Measurements from ENCODE around the gene REEP5. TPM values are rescaled to one million over a fixed set of nuclear protein-coding genes. Genes with fewer than 3 reads are reported as not detected.

Gene REEP5
- total and polyA plus RNA-seq, 9 of the 15 experiments (the other 6 are each of a cell fraction or from before 2014, with no cell fraction given), result 14.7 to 102 (median 36.0) TPM

DNA sequence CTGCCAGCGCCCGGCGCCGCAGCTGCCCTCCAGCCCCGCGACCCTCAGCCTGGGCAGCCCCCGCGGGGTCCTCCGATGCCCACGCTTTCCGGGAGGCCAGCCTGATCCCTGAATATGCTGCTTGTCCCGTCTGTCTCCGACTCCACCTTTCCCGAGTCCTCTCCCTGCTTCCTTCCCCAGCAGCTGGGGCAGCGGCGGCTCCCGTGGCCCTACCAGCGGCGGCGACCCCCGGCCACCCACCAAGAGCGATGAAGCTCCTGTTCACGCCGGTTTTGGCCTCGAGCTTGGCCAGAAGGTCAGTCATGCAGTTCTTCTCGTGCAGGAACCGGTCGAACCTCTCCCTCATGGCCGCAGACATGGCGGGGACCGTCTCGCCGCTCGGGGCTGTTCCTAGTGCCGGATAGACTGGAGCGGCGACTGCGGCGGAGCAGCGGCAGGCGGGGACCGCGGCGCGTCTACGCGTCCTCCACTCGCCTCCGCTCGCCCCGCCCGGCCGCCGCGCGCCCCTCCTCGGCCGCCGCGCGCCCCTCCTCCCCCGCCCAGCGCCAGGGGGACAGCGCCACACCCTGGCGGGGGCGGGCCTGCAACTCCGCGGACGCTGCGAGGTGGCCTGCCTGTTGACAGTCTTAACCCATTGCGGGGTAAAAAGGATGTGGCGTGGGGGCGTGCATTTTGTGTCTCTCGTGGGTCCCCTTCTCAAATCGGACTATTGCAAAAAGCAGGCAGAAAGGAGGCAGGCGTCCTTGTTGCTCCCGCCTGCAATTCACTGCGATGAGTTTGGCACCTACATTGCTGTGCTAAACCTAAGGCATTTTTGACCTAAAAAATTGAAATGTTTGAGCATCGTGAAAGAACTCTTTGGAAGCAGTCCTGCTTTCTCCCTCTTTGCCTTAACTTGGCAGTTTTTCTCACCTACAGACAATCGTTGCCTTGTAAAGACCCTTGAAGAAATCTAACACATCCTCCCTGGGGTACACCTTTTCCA lies at the start of gene REEP5 (continued):
- TF ChIP-seq, protein P1, sequence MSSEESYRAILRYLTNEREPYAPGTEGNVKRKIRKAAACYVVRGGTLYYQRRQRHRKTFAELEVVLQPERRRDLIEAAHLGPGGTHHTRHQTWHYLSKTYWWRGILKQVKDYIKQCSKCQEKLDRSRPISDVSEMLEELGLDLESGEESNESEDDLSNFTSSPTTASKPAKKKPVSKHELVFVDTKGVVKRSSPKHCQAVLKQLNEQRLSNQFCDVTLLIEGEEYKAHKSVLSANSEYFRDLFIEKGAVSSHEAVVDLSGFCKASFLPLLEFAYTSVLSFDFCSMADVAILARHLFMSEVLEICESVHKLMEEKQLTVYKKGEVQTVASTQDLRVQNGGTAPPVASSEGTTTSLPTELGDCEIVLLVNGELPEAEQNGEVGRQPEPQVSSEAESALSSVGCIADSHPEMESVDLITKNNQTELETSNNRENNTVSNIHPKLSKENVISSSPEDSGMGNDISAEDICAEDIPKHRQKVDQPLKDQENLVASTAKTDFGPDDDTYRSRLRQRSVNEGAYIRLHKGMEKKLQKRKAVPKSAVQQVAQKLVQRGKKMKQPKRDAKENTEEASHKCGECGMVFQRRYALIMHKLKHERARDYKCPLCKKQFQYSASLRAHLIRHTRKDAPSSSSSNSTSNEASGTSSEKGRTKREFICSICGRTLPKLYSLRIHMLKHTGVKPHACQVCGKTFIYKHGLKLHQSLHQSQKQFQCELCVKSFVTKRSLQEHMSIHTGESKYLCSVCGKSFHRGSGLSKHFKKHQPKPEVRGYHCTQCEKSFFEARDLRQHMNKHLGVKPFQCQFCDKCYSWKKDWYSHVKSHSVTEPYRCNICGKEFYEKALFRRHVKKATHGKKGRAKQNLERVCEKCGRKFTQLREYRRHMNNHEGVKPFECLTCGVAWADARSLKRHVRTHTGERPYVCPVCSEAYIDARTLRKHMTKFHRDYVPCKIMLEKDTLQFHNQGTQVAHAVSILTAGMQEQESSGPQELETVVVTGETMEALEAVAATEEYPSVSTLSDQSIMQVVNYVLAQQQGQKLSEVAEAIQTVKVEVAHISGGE (CRISPR knock-in tag; IDR thresholded peaks at IDR 0.05), result peak in 1 of 3 experiments; percentile 70; a peak in 2 of 6 replicates
- TF ChIP-seq RBM22 (IDR thresholded peaks at IDR 0.05; ENCODE audit: low read depth, low read length, poor library complexity, severe bottlenecking) (no peak), RB1 (IDR thresholded peaks at IDR 0.05; ENCODE audit: low read depth) (peak; percentile 96), ETV5 (CRISPR knock-in tag; IDR thresholded peaks at IDR 0.05; ENCODE audit: low read depth) (no peak), PHB (CRISPR knock-in tag; IDR thresholded peaks at IDR 0.05) (no peak), MED1 (CRISPR knock-in tag; IDR thresholded peaks at IDR 0.05; ENCODE audit: borderline replicate concordance) (no peak), ZFP36 (IDR thresholded peaks at IDR 0.05; ENCODE audit: low read depth, low read length, partially characterized antibody) (no peak), SMAD3 (CRISPR knock-in tag; conservative IDR thresholded peaks at IDR 0.05) (no peak), LARP7 (IDR thresholded peaks at IDR 0.05) (0 out of 2 replicates have a peak, but pooled peaks have one; percentile 28), ARHGAP35 (IDR thresholded peaks at IDR 0.05; ENCODE audit: partially characterized antibody) (no peak), ZNF263 (CRISPR knock-in tag; IDR thresholded peaks at IDR 0.05; ENCODE audit: borderline replicate concordance) (no peak), L3MBTL2 (IDR thresholded peaks at IDR 0.05) (no peak), MAZ (CRISPR knock-in tag; conservative IDR thresholded peaks at IDR 0.05 in 1 of 2, IDR thresholded peaks at IDR 0.05 in 1 of 2) (peak; percentile 93 to 99), ZMIZ1 (IDR thresholded peaks at IDR 0.05; ENCODE audit: low read depth in 2 of 2, low read length in 2 of 2) (no peak), ZNF436 (CRISPR knock-in tag; IDR thresholded peaks at IDR 0.05) (no peak), SAFB (IDR thresholded peaks at IDR 0.05; ENCODE audit: borderline replicate concordance, low read depth, low read length) (peak; percentile 76; the same call in 1 of the 2 replicates), ERF (CRISPR knock-in tag; IDR thresholded peaks at IDR 0.05) (no peak; the same call in 1 of the 2 replicates), SREBF2 (CRISPR knock-in tag; IDR thresholded peaks at IDR 0.05) (no peak)
- TF ChIP-seq, protein P2, sequence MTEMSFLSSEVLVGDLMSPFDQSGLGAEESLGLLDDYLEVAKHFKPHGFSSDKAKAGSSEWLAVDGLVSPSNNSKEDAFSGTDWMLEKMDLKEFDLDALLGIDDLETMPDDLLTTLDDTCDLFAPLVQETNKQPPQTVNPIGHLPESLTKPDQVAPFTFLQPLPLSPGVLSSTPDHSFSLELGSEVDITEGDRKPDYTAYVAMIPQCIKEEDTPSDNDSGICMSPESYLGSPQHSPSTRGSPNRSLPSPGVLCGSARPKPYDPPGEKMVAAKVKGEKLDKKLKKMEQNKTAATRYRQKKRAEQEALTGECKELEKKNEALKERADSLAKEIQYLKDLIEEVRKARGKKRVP (CRISPR knock-in tag; IDR thresholded peaks at IDR 0.05), result no peak; the same call in 1 of the 2 replicates
